Measurements from ENCODE around the gene VPS13C. TPM values are rescaled to one million over a fixed set of nuclear protein-coding genes. Genes with fewer than 3 reads are reported as not detected.

VPS13C gene
- total and polyA plus RNA-seq, 12 donors, result 18.9 to 114 (median 55.2) TPM

DNA sequence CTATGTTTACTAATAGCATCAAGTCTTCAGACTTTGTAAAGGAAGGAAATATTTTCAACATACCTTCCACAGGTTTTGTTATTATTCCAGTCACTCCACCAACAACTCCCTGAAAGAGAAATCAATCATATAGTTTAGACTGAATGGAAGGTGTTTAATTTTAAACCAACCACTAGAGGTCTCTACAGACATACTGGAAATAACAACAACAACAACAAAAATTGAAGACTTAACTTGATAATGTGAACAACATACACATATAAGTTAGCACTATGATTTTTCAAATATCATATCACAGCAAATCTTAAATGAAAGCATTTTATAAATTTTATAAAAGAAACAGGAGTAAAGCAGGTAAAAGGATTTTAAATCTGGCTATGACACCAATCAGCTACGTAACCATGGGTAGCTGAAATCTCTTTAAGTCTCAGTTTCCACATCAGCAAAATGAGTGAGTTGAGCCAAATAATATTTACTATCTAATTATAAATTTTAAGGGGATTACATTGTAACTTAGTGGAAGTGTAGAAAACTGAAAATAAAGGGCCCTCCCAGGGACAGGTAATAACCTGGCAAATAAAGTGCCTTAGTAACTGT is 188.2 kb downstream of the VPS13C start:
- H3K4me3 ChIP-seq, result no peak overlapping the region
- H3K36me3 ChIP-seq (replicated peaks in 1 of 2), result peaks cover 0 to 22% of the 10 kb centered on the region in 2 donors
- H3K4me1 ChIP-seq (replicated peaks in 1 of 2), result no peaks in the 10 kb centered on the region
- H3K9me3 ChIP-seq (replicated peaks in 1 of 3), result no peaks in the 10 kb centered on the region
- intact Hi-C loops (cut with DNase I), result loop anchor here in 1 of 2 donors (10.0 kb wide), 1 partner anchor 193 kb away; the partner anchor contains the start of genes C2CD4A and VPS13C
- no peak overlapping the region for H3K27ac ChIP-seq
- TF ChIP-seq, protein P1, sequence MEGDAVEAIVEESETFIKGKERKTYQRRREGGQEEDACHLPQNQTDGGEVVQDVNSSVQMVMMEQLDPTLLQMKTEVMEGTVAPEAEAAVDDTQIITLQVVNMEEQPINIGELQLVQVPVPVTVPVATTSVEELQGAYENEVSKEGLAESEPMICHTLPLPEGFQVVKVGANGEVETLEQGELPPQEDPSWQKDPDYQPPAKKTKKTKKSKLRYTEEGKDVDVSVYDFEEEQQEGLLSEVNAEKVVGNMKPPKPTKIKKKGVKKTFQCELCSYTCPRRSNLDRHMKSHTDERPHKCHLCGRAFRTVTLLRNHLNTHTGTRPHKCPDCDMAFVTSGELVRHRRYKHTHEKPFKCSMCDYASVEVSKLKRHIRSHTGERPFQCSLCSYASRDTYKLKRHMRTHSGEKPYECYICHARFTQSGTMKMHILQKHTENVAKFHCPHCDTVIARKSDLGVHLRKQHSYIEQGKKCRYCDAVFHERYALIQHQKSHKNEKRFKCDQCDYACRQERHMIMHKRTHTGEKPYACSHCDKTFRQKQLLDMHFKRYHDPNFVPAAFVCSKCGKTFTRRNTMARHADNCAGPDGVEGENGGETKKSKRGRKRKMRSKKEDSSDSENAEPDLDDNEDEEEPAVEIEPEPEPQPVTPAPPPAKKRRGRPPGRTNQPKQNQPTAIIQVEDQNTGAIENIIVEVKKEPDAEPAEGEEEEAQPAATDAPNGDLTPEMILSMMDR (IDR thresholded peaks at IDR 0.05), result peak; percentile 40 to 64 (median 52)
- TF ChIP-seq POLR2A (IDR thresholded peaks at IDR 0.05), result no peak
- H3K27me3 ChIP-seq, result no peaks in the 10 kb centered on the region
- no peak for DNase-seq
- 97 to 100% (median 99%) methylated on average over 1 of the region's 1 CpG for WGBS, 4 donors

DNA sequence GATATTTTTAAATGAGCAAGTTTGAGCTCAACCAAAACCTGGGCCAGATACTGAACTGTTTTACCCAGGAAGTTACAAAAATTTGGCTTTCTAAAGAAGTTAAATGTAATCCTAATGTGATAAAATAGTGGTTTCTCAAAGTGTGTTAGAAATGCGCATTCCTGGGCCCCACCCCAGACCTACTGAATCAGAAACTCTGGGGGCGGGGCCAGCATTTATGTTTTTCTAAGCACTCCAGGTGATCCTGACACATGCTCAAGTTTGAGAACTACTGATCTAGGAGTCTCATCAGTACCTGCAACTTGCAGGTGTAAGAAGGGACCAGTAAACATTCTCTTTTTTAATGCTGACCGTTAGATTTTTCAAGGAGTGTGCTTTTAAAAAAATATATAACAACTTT is 190.6 kb downstream of the VPS13C start:
- no peaks in the 10 kb centered on the region for H3K27me3 ChIP-seq
- no peak overlapping the region for H3K4me3 ChIP-seq
- TF ChIP-seq POLR2A (IDR thresholded peaks at IDR 0.05), result no peak
- TF ChIP-seq, protein P1 (IDR thresholded peaks at IDR 0.05), result no peak
- WGBS, 4 donors, result 93 to 97% (median 96%) methylated on average over 3 of the region's 3 CpGs
- no peak overlapping the region for H3K27ac ChIP-seq
- intact Hi-C loops (cut with DNase I), result loop anchor here in 1 of 2 donors (10.0 kb wide), 1 partner anchor 195 kb away; the partner anchor contains the start of genes C2CD4A and VPS13C
- no peak for DNase-seq
- H3K36me3 ChIP-seq (replicated peaks in 1 of 2), result peaks cover 0 to 22% of the 10 kb centered on the region in 2 donors
- no peaks in the 10 kb centered on the region for H3K9me3 ChIP-seq (replicated peaks in 1 of 3)
- no peaks in the 10 kb centered on the region for H3K4me1 ChIP-seq (replicated peaks in 1 of 2)

DNA sequence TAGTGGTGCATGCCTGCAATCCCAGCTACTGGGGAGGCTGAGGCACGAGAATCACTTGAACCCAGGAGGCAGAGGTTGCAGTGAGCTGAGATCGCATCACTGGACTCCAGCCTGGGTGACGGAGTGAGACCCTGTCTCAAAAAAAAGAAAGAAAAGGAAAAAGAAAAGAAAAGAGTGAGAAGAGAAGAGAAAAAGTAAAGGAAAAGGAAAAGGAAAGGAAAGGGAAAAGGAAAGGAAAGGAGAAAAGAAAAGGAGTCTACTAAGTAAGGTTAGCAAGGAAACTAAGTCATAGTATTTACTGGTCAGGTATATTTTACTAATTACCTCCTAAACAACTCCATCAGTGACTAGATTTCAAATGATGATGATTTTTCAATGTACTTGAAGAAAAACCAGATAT is 198.3 kb downstream of the VPS13C start:
- TF ChIP-seq POLR2A (IDR thresholded peaks at IDR 0.05), result no peak
- TF ChIP-seq, protein P1 (IDR thresholded peaks at IDR 0.05), result no peak
- Histone ChIP-seq H3K9me3 (replicated peaks in 1 of 3) (no peaks in the 10 kb centered on the region), H3K36me3 (replicated peaks in 1 of 2) (no peaks in the 10 kb centered on the region), H3K4me1 (replicated peaks in 1 of 2) (peaks cover 0 to 8% of the 10 kb centered on the region in 2 donors), H3K27me3 (no peaks in the 10 kb centered on the region), H3K4me3 (no peak overlapping the region), H3K27ac (no peak overlapping the region)
- DNase-seq, result no peak
- intact Hi-C loops (cut with DNase I), result no loop called here
- WGBS, 4 donors, result 97 to 100% (median 98%) methylated on average over 3 of the region's 3 CpGs

DNA sequence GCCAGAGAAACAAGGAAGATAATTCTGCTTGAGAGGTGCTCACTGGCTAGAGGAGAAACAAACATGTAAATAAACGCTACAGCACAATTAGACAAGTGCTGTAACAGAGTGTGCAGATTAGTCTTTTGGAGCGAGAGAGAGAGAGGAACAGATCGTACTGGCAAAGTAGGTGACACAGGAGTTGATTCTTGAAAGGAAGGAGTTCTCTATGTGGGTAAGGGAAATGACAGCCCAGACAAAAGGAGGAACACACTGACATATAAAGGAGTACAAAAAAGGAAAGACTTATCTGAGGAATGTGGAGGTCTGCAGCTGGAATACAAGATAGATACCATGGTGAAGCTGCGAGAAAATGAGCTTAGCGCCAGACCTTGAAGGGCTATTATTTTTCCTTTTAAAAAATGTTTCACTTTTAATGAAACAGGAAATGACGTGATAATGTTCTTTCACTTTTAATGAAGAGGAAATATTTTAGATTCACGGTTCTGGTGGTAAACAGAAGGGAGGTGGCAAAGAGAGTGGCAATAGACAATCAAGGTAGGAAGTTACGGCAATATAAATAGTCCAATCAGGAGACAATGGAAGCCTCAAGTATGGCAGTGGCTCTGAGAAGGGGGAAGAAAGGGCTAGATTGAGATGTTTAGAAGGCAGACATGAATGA is 202.9 kb downstream of the VPS13C start:
- no peaks in the 10 kb centered on the region for H3K27me3 ChIP-seq
- H3K9me3 ChIP-seq (replicated peaks in 1 of 3), result no peaks in the 10 kb centered on the region
- DNase-seq, result no peak
- WGBS, 4 donors, result 49 to 65% (median 60%) methylated on average over 8 of the region's 8 CpGs
- H3K4me1 ChIP-seq (replicated peaks in 1 of 2), result peaks cover 0 to 18% of the 10 kb centered on the region in 2 donors
- no peaks in the 10 kb centered on the region for H3K36me3 ChIP-seq (replicated peaks in 1 of 2)
- peak overlapping the region in 4 of 5 donors; percentile 2 to 72 (median 60) for H3K27ac ChIP-seq
- TF ChIP-seq POLR2A (IDR thresholded peaks at IDR 0.05), result no peak
- TF ChIP-seq, protein P1 (IDR thresholded peaks at IDR 0.05), result no peak
- intact Hi-C loops (cut with DNase I), result no loop called here
- H3K4me3 ChIP-seq, result peak overlapping the region in 2 of 4 donors; percentile 3 to 39
